Measurements from ENCODE around the gene ALX4. TPM values are rescaled to one million over a fixed set of nuclear protein-coding genes. Genes with fewer than 3 reads are reported as not detected.

Gene ALX4
- total RNA-seq, 1 donor from 2014 or later, result 0.05 TPM

DNA sequence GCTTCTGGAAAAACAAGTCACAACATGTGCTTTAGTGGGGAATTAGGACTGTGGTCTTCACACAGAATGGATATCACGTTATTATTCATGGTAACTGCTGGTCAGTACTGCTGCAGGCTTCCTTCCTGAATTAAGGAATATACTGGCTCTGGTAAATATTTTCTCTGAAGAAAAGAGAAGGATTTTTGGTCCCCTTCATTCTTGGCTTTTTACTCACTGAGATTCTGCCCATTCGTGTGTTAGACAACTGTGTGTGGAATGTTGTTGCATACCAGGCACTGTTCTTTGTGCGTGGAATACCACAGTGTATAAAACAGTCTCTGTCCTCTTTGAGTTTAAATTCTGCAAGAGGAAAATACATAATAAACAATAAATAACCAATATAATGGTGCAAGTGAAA, 80.3 kb downstream of the ALX4 start:
- intact Hi-C loops (cut with DNase I), result no loop called here
- no peak for DNase-seq (ENCODE audit: low spot score)

DNA sequence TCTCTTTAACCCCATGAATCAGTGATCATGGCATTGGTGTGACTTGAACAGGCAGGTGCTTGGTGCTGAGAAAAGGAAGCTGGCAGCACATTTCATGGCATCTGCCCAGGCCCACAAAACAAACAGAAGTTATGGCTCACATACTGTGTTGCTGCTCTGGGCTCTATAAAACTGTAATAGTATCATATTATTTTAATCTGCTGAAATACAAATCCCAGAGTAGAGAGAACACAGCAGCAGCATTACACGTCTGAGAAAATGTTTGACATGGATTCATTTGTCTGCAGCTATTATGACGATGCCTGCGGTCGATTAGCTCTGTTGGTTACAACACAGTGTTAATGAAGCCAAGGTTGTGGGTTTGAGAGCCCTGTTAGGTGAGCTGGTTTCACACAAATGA, 80.8 kb downstream of the ALX4 start:
- intact Hi-C loops (cut with DNase I), result no loop called here
- DNase-seq (ENCODE audit: low spot score), result no peak

DNA sequence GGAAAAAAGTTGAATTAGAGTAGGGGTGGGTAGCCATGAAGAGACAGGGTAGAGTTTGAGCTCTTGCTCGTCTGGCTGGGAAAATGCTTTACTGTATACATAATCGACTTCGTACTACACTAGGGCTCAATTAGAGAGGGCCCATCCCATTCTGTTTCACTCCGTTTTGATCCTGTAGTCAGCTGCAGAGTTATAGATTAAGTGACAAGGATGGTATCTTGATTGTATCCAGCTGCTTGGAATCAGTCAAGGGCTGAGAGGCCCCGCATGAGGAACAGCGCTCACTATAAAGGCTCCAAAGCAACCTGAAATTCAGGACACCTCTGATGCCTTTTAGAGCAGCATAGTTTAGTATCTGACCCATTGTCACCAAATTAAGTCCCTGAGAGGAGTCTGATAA, 81.6 kb downstream of the ALX4 start:
- intact Hi-C loops (cut with DNase I), result no loop called here
- DNase-seq (ENCODE audit: low spot score), result no peak

DNA sequence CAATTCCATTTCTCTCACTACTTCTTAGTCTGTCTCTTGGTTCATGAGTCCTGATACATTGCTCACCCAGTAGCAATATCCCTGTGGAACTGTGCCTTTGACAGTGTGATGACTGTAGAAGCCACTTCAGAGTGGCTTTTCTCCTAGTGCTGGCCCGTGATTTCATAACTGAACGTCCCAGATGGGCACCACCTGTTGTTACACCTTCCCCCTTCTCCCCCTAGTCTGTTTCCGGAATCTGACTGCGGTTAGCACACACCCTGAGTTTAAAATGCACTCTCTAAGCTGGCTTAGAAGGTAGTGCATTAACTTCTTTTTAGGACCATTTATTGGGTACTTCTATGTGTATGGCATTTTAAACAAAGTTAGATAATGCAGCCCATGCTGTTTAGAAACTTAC, 83.0 kb downstream of the ALX4 start:
- intact Hi-C loops (cut with DNase I), result no loop called here
- DNase-seq (ENCODE audit: low spot score), result no peak

DNA sequence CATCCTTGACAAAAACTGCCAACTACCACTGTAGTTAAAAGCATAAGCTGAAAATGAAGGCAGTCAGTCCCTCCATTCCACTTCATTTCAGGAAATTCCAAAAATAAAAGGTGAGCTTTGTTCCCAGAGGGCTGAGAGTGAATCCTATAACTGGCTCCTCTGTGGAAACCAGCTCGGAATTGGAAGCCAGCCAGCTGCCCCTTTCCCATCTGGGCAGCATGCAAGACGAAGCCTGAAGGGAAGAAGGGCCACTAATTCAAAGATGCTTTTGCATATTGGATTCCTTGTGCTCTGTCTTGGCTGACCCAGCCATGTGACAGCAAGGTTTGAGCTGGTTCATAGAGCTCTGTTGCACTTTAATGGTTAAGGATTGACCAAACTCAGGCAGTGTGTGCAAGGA, 83.4 kb downstream of the ALX4 start:
- no peak for DNase-seq (ENCODE audit: low spot score)
- intact Hi-C loops (cut with DNase I), result no loop called here

DNA sequence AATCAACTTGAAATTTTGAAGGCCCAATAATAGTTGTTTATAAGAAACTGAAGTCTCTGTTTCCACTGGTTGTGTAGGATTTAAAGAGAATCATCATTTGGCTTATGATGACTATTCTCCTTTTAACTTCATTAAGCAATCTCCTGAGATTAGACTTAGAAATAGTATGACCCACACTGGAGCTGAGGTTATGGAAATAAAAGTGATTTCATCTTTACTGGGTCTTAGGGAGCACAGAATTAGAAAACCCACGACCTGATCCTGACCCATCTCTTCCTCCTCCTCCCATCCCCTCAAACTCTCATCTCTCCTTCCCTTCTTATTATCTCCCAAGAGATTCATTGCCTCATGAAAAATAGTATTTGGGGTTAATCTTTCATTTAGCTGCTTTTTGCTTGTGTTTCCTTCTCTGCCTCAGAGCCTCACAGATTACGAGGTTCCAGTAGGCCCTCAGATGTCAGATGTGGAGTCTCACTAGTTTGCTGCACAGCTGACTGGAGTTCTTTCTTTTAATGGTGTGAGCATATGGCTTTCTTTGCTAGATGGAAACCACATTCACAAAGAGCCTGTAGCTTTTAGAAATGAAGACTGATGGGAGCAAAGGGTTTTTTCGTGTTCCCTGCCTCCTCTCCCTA, 85.0 kb downstream of the ALX4 start:
- DNase-seq (ENCODE audit: low spot score), result no peak
- intact Hi-C loops (cut with DNase I), result no loop called here

DNA sequence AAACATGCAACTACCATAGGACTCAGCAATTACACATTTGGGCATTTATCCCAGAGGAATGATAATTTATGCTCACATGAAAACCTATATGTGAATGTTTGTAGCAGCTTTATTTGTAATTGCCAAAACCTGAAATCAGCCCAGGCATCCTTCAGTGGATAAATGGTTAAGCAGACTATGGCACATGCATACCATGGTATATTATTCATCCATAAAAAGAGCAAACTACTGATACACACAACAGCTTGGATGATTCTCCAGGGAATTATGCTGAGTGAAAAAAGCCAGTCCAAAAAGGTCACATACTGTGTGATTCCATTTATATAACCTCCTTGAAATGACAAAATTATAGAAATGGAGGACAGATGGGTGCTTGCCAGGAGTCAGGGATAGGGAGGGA, 86.7 kb downstream of the ALX4 start:
- intact Hi-C loops (cut with DNase I), result no loop called here
- DNase-seq (ENCODE audit: low spot score), result no peak

DNA sequence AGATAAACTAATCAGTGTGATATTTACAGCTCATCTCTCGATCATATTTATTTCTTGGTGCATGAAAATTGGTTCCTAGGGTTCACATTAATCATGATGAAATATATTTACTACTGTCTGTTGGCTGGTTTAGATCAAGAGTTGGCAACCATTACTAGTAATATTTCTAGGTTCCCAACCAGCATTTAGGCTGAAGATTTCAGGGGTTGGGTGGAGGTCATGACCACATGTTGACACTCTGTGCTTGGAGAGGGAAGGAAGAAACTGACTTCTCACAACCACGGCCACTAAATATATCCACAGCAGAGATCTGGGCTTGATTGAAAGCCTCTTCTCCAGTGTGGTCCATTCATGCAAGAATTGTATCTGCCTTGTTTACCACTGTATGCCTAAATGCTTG, 87.9 kb downstream of the ALX4 start:
- no peak for DNase-seq (ENCODE audit: low spot score)
- intact Hi-C loops (cut with DNase I), result no loop called here

DNA sequence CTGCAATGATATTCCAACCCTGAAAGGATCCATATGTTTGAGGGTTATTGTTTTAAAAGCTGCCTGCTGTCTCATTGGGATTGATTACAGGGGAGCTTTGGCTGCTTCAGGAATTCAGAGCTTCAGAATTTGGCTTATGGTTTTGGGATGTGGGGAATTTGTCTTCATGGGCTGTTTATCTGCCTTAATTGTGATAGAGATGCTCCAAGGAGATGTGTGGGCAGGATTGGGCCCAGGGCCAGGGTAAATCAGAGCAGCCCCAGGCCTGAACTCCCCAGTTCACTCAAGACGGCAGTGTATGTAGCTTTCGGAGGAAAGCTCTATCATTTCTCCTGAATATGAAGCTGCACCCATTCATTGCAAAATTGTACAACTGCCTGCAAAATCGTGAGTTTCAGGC, 88.5 kb downstream of the ALX4 start:
- no peak for DNase-seq (ENCODE audit: low spot score)
- intact Hi-C loops (cut with DNase I), result no loop called here

DNA sequence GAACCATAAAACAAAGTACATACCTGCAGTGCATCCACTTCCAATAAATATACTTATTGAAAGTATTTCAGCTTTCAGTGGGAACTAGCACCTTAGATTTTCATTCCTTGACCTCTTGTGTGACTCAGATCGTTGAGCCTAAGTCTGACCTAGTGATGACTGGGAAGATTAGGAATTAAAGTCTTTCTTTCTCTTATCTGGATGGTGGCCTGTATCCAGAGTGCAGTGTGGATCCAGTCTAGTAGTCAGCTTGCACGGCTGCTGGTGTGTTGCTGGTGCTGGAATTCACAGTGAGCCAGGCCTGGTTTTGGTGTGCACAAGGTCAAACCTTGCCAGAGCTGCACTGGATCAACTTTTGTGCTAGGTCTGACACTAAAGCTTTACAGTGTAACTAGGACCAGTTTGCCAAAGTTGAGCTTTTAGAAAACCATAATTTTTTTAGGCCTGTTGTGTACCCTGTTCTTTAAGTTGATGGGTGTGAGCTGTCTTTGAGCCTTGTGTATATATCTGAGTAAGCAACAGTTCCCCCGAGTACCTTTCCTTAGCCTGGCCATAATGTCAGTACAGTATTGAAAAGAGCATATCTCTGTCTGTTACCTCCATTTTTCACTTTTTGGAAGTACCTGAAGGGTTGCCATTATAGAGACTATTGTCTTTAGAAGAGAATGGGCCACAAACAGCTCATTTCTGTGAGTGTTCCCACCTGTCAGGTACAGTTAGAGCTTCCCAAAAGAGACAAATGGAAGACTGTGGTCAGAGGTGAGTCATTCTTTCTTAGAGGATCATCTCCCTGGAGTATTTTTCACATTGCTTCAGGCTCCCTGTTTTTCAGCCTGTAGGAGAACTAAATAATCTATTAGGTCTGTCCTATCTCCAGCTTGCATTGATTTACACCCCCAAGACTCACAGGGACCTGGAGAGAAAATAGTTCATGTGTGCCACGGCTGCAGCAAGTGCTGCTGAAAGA, 89.8 kb downstream of the ALX4 start:
- no peak for DNase-seq (ENCODE audit: low spot score)
- intact Hi-C loops (cut with DNase I), result no loop called here

DNA sequence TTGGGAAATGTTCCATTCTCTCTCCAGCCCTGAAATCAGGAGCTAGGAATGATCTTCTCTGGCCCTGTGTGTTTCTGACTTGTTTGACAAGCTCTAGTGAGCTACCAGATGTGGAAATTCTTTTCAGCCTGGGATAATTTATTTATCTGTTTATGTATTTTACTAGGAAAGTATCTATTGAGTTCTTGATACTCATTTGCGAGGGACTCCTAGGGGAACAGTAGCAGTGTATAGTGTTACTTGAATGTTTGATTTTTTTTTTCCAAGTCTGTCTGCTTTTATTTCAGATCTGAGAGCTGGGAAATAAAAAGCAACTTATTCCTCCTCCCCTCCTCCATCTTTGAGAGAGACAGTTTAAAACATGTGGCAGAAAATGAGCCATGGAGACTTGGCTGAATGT, 92.5 kb downstream of the ALX4 start:
- intact Hi-C loops (cut with DNase I), result no loop called here
- no peak for DNase-seq (ENCODE audit: low spot score)

DNA sequence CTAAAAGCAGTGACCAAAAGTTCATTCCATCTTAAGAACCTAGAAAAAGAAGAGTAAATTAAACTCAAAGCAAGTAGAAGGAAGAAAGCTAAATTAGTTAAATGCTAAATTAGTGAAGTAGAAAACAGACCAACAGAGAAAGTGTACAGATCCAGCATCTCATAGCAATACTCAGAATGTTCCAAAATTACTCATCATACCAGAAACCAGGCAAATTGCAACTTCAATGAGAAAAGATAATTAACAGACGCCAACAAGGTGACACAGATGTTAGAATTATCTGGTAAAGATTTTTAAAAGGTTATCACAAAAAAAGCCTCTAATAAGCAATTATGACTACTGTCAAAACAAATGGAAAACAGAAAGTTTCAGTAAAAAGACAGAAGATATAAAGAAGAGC, 96.8 kb downstream of the ALX4 start:
- DNase-seq (ENCODE audit: low spot score), result no peak
- intact Hi-C loops (cut with DNase I), result no loop called here

DNA sequence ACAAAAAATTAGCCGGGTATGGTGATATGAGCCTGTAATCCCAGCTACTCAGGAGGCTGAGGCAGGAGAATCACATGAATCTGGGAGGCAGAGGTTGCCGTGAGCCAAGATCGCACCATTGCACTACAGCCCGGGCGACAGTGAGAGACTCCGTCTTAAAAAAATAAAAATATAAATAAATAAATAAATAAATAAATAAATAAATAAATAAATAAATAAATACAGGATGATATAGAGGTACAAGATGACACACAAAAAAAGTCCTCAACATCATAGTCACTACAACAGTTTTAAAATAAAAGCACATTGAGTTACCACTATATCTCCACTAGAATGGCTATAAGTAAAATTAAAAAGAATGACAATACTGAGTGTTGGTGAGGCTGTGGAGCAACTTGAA, 97.8 kb downstream of the ALX4 start:
- intact Hi-C loops (cut with DNase I), result no loop called here

More for the DNA sequence above, 97.8 kb downstream of the ALX4 start:
- no peak for DNase-seq (ENCODE audit: low spot score)

Other genes starting within 250 kb of the ALX4 start
- 12.0 TPM for gene ACCS, start 243.9 kb downstream of the ALX4 start, total RNA-seq
- 32.8 TPM for gene EXT2, start 214.5 kb downstream of the ALX4 start, total RNA-seq

Data from cardiac septum (tissue), 1 donor.